GM21723 (cell line): Measurements from ENCODE around the gene TRIP11.

ENCODE experiments used
- ATAC-seq: cut with Tn5 transposase; IDR thresholded peaks from one replicate; pipeline ENCODE4 v1.9.1; 2021; ENCODE audit warnings: mild to moderate bottlenecking, moderate library complexity; ENCODE audit not compliant: unreplicated experiment

TRIP11 gene

GRCh38 chr14:91961297-91962220 lies 78.3 kb downstream of the TRIP11 start:
- no peak for ATAC-seq

- no peak for ATAC-seq
These were observed 82.0 kb downstream of the TRIP11 start for GRCh38 chr14:91957876-91958313.

GRCh38 chr14:91956616-91957015 lies 83.2 kb downstream of the TRIP11 start:
- no peak for ATAC-seq

- ATAC-seq: no peak
These were observed 84.7 kb downstream of the TRIP11 start for GRCh38 chr14:91955168-91955567.

- no peak for ATAC-seq
These were observed 86.5 kb downstream of the TRIP11 start for GRCh38 chr14:91953170-91953985.

GRCh38 chr14:91947475-91948184 lies 92.2 kb downstream of the TRIP11 start, which contains the start of gene FBLN5:
Gene FBLN5 (minus strand): TSS chr14:91947694. CDS start chr14:91947229, 465 bp downstream.
- no peak for ATAC-seq

- ATAC-seq: no peak
These were observed 93.0 kb downstream of the TRIP11 start for GRCh38 chr14:91946622-91947474.

- no peak for ATAC-seq
These were observed 93.9 kb downstream of the TRIP11 start for GRCh38 chr14:91945751-91946621.

- no peak for ATAC-seq
These were observed 96.9 kb downstream of the TRIP11 start for GRCh38 chr14:91942946-91943345.

GRCh38 chr14:91942128-91942527 lies 97.7 kb downstream of the TRIP11 start:
- ATAC-seq: no peak

- no peak for ATAC-seq
These were observed 99.7 kb downstream of the TRIP11 start for GRCh38 chr14:91940209-91940608.

GRCh38 chr14:91935586-91935985 lies 104.3 kb downstream of the TRIP11 start:
- ATAC-seq: no peak

- no peak for ATAC-seq
These were observed 105.1 kb downstream of the TRIP11 start for GRCh38 chr14:91934554-91935285.

- ATAC-seq: no peak
These were observed 108.3 kb downstream of the TRIP11 start for GRCh38 chr14:91931478-91932088.

GRCh38 chr14:91929700-91930099 lies 110.2 kb downstream of the TRIP11 start:
- no peak for ATAC-seq

- no peak for ATAC-seq
These were observed 112.1 kb downstream of the TRIP11 start for GRCh38 chr14:91927800-91928199.

GRCh38 chr14:91927191-91927590 lies 112.7 kb downstream of the TRIP11 start:
- ATAC-seq: no peak
